ENCODE results near the gene WHRN. TPM values are rescaled to one million over a fixed set of nuclear protein-coding genes. Genes with fewer than 3 reads are reported as not detected.

Gene WHRN
- total and polyA plus RNA-seq, 2 experiments from 2014 or later: 8.3 to 8.9 TPM

- H3K27ac ChIP-seq (ENCODE audit: low read depth): no peak overlapping the region
- H3K27me3 ChIP-seq (ENCODE audit: insufficient read depth): no peaks in the 10 kb centered on the region
- Mint-ChIP-seq H3K27me3 (ENCODE audit: insufficient read depth, low read depth, poor library complexity) (peaks cover 4% of the 10 kb centered on the region), H3K36me3 (ENCODE audit: low read depth) (peaks cover 73% of the 10 kb centered on the region), H3K4me3 (no peak overlapping the region), H3K4me1 (peaks cover 17% of the 10 kb centered on the region), H3K27ac (no peak overlapping the region), H3K9me3 (no peaks in the 10 kb centered on the region)
- H3K79me2 ChIP-seq (replicated peaks; ENCODE audit: insufficient read depth): peaks cover 4% of the 10 kb centered on the region; the same call in 1 of the 2 replicates
- H3K4me2 ChIP-seq: no peak overlapping the region
- peaks cover 13% of the 10 kb centered on the region for H3K4me1 ChIP-seq (ENCODE audit: insufficient read depth)
- no peak overlapping the region for H3K4me3 ChIP-seq
- DNase-seq (ENCODE audit: low spot score) (no peak), ATAC-seq (no peak)
- no peaks in the 10 kb centered on the region for H4K20me1 ChIP-seq (replicated peaks; ENCODE audit: insufficient read depth)
- no peak overlapping the region for H2AFZ ChIP-seq
- H3K36me3 ChIP-seq (ENCODE audit: insufficient read depth): peaks cover 7% of the 10 kb centered on the region; the same call in 1 of the 2 replicates
- peaks cover 9% of the 10 kb centered on the region; the same call in 1 of the 2 replicates for H3F3A ChIP-seq (replicated peaks; ENCODE audit: low read depth)
- TF ChIP-seq ETS1 (IDR thresholded peaks at IDR 0.05) (no peak), ZNF114 (CRISPR knock-in tag; IDR thresholded peaks at IDR 0.05) (no peak), EZH2 (IDR thresholded peaks at IDR 0.05; ENCODE audit: low read depth, unreplicated experiment) (no peak), JUNB (IDR thresholded peaks at IDR 0.05; ENCODE audit: unreplicated experiment) (no peak), CTCF (conservative IDR thresholded peaks at IDR 0.05; ENCODE audit: low read depth in 2 of 2) (no peak), POLR2AphosphoS5 (IDR thresholded peaks at IDR 0.05; ENCODE audit: low read depth) (no peak), CREB1 (CRISPR knock-in tag; IDR thresholded peaks at IDR 0.05; ENCODE audit: low read depth) (no peak), REST (IDR thresholded peaks at IDR 0.05; ENCODE audit: unreplicated experiment) (no peak), ZNF462 (CRISPR knock-in tag; IDR thresholded peaks at IDR 0.05) (no peak), STAT1 (IDR thresholded peaks at IDR 0.05; ENCODE audit: unreplicated experiment) (no peak), ZNF331 (CRISPR knock-in tag; IDR thresholded peaks at IDR 0.05; ENCODE audit: low read depth) (no peak), EZH2phosphoT487 (IDR thresholded peaks at IDR 0.05; ENCODE audit: unreplicated experiment) (no peak), NANOG (IDR thresholded peaks at IDR 0.05; ENCODE audit: borderline replicate concordance) (no peak)
- 0 out of 2 replicates have a peak, but pooled peaks cover 6% of the 10 kb centered on the region for H3K9me2 ChIP-seq (ENCODE audit: insufficient read depth)
These were observed 140.1 kb downstream of the WHRN start for GRCh38 chr9:114365194-114365593.

Data from GM23338 (cell line).